SK-N-SH (cell line): ENCODE measurements around the gene ARAP3.

Experiments
- EP300 ChIP-seq, 2 experiments: IDR thresholded peaks; 2 replicates each; pipeline versions ENCODE4 v1.4.0 to v1.6.1; 2012; ENCODE audit warnings: borderline replicate concordance in 1 of 2, low read depth in 1 of 2, low read length in 1 of 2
- EZH2phosphoT487 ChIP-seq: fragments of 200-600 bp; sonication (generic); IDR thresholded peaks from 2 replicates; pipeline ENCODE4 v1.6.1; 2017; ENCODE audit warnings: low read depth, mixed run types, mild to moderate bottlenecking, antibody characterized with exemption, moderate library complexity, borderline replicate concordance
- FOXM1 ChIP-seq: IDR thresholded peaks from 2 replicates; pipeline ENCODE4 v1.4.0; 2012; ENCODE audit warnings: low read depth, mild to moderate bottlenecking
- NRF1 ChIP-seq: IDR thresholded peaks from 2 replicates; pipeline ENCODE4 v1.6.1; 2012; ENCODE audit warnings: low read depth, mild to moderate bottlenecking, low read length
- POLR2AphosphoS5 ChIP-seq: IDR thresholded peaks from 2 replicates; pipeline ENCODE4 v1.6.1; 2012; ENCODE audit warnings: low read depth, low read length
- RXRA ChIP-seq: IDR thresholded peaks from 2 replicates; pipeline ENCODE4 v1.4.0; 2012; ENCODE audit warnings: low read depth, mild to moderate bottlenecking, borderline replicate concordance
- SIN3A ChIP-seq: IDR thresholded peaks from 2 replicates; pipeline ENCODE4 v1.6.1; 2012; ENCODE audit warnings: low read depth, mild to moderate bottlenecking, low read length, moderate library complexity, borderline replicate concordance
- TF ChIP-seq, protein P1 (sequence below): fragments of 200-600 bp; sonication (generic); IDR thresholded peaks from 2 replicates; pipeline ENCODE4 v1.6.1; 2017; ENCODE audit warnings: antibody characterized with exemption, mild to moderate bottlenecking, moderate library complexity
- TF ChIP-seq, protein P2 (sequence below): IDR thresholded peaks from 2 replicates; pipeline ENCODE4 v1.4.0; 2012; ENCODE audit warnings: low read depth, borderline replicate concordance
- TF ChIP-seq, protein P3 (sequence below): IDR thresholded peaks from 2 replicates; pipeline ENCODE4 v1.6.1; 2012; ENCODE audit warnings: mild to moderate bottlenecking, low read depth, low read length, moderate library complexity
- TF ChIP-seq, protein P4 (sequence below): IDR thresholded peaks from 2 replicates; pipeline ENCODE4 v1.4.0; 2012; ENCODE audit warnings: low read depth, borderline replicate concordance
- TF ChIP-seq, protein P5 (sequence below): IDR thresholded peaks from 2 replicates; pipeline ENCODE4 v1.4.0; 2012; ENCODE audit warnings: low read depth
- TF ChIP-seq, protein P6 (sequence below): IDR thresholded peaks from 2 replicates; pipeline ENCODE4; 2012
- TF ChIP-seq, protein P7 (sequence below): fragments of 150-350 bp; IDR thresholded peaks from 2 replicates; pipeline ENCODE4 v1.6.1; 2017; ENCODE audit warnings: antibody characterized with exemption, low read length, low read depth, borderline replicate concordance

DNA sequence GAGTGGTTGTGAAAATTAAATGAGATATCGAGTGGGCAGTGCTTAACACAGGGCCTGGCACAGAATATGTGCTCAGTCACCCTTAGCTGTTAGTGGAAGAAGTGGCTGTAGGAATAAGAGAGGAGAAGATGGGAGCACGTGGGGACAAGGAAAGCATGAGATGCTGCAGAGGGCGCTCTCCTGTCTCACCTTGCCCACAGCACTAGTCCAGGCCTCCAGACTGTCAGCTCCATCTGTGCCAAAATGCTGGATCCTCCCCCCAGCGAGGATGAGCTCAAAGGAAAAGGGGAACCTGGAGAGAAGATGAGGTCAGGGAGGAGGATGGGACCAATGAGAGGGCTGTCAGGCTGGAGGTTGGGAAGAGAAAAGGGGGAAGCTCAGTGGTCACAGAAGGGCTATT lies 12.5 kb downstream of the ARAP3 start:
- TF ChIP-seq EP300 (IDR thresholded peaks at IDR 0.05; ENCODE audit: borderline replicate concordance in 1 of 2, low read depth in 1 of 2, low read length in 1 of 2) (no peak), EZH2phosphoT487 (no peak), POLR2AphosphoS5 (no peak), FOXM1 (no peak), RXRA (no peak), SIN3A (no peak), NRF1 (no peak)
- TF ChIP-seq, protein P1, sequence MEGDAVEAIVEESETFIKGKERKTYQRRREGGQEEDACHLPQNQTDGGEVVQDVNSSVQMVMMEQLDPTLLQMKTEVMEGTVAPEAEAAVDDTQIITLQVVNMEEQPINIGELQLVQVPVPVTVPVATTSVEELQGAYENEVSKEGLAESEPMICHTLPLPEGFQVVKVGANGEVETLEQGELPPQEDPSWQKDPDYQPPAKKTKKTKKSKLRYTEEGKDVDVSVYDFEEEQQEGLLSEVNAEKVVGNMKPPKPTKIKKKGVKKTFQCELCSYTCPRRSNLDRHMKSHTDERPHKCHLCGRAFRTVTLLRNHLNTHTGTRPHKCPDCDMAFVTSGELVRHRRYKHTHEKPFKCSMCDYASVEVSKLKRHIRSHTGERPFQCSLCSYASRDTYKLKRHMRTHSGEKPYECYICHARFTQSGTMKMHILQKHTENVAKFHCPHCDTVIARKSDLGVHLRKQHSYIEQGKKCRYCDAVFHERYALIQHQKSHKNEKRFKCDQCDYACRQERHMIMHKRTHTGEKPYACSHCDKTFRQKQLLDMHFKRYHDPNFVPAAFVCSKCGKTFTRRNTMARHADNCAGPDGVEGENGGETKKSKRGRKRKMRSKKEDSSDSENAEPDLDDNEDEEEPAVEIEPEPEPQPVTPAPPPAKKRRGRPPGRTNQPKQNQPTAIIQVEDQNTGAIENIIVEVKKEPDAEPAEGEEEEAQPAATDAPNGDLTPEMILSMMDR = no peak; the same call in 1 of the 2 replicates
- TF ChIP-seq, protein P2, sequence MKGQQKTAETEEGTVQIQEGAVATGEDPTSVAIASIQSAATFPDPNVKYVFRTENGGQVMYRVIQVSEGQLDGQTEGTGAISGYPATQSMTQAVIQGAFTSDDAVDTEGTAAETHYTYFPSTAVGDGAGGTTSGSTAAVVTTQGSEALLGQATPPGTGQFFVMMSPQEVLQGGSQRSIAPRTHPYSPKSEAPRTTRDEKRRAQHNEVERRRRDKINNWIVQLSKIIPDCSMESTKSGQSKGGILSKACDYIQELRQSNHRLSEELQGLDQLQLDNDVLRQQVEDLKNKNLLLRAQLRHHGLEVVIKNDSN = no peak
- TF ChIP-seq, protein P3, sequence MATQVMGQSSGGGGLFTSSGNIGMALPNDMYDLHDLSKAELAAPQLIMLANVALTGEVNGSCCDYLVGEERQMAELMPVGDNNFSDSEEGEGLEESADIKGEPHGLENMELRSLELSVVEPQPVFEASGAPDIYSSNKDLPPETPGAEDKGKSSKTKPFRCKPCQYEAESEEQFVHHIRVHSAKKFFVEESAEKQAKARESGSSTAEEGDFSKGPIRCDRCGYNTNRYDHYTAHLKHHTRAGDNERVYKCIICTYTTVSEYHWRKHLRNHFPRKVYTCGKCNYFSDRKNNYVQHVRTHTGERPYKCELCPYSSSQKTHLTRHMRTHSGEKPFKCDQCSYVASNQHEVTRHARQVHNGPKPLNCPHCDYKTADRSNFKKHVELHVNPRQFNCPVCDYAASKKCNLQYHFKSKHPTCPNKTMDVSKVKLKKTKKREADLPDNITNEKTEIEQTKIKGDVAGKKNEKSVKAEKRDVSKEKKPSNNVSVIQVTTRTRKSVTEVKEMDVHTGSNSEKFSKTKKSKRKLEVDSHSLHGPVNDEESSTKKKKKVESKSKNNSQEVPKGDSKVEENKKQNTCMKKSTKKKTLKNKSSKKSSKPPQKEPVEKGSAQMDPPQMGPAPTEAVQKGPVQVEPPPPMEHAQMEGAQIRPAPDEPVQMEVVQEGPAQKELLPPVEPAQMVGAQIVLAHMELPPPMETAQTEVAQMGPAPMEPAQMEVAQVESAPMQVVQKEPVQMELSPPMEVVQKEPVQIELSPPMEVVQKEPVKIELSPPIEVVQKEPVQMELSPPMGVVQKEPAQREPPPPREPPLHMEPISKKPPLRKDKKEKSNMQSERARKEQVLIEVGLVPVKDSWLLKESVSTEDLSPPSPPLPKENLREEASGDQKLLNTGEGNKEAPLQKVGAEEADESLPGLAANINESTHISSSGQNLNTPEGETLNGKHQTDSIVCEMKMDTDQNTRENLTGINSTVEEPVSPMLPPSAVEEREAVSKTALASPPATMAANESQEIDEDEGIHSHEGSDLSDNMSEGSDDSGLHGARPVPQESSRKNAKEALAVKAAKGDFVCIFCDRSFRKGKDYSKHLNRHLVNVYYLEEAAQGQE = no peak
- TF ChIP-seq, protein P4, sequence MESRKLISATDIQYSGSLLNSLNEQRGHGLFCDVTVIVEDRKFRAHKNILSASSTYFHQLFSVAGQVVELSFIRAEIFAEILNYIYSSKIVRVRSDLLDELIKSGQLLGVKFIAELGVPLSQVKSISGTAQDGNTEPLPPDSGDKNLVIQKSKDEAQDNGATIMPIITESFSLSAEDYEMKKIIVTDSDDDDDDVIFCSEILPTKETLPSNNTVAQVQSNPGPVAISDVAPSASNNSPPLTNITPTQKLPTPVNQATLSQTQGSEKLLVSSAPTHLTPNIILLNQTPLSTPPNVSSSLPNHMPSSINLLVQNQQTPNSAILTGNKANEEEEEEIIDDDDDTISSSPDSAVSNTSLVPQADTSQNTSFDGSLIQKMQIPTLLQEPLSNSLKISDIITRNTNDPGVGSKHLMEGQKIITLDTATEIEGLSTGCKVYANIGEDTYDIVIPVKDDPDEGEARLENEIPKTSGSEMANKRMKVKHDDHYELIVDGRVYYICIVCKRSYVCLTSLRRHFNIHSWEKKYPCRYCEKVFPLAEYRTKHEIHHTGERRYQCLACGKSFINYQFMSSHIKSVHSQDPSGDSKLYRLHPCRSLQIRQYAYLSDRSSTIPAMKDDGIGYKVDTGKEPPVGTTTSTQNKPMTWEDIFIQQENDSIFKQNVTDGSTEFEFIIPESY = no peak
- TF ChIP-seq, protein P5, sequence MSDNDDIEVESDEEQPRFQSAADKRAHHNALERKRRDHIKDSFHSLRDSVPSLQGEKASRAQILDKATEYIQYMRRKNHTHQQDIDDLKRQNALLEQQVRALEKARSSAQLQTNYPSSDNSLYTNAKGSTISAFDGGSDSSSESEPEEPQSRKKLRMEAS = no peak
- TF ChIP-seq, protein P6, sequence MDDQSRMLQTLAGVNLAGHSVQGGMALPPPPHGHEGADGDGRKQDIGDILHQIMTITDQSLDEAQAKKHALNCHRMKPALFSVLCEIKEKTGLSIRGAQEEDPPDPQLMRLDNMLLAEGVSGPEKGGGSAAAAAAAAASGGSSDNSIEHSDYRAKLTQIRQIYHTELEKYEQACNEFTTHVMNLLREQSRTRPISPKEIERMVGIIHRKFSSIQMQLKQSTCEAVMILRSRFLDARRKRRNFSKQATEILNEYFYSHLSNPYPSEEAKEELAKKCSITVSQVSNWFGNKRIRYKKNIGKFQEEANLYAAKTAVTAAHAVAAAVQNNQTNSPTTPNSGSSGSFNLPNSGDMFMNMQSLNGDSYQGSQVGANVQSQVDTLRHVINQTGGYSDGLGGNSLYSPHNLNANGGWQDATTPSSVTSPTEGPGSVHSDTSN = no peak
- TF ChIP-seq, protein P7, sequence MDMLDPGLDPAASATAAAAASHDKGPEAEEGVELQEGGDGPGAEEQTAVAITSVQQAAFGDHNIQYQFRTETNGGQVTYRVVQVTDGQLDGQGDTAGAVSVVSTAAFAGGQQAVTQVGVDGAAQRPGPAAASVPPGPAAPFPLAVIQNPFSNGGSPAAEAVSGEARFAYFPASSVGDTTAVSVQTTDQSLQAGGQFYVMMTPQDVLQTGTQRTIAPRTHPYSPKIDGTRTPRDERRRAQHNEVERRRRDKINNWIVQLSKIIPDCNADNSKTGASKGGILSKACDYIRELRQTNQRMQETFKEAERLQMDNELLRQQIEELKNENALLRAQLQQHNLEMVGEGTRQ = no peak
